A549 (cell line): ENCODE results near the gene GPR61. TPM values are rescaled to one million over a fixed set of nuclear protein-coding genes. Genes with fewer than 3 reads are reported as not detected.

Experiments used
- ATAC-seq, 2 experiments: fragments of 200-7000 bp in 1 of 2; fragments of >200 bp in 1 of 2; cut with Nextera tagmentation in 1 of 2; cut with Tn5 transposase in 1 of 2; 3 replicates each; pipeline versions ENCODE4 v1.8.0 to v1.9.1; 2018 to 2020; ENCODE audit warnings: mild to moderate bottlenecking in 1 of 2, moderate library complexity in 1 of 2
- CTCF ChIA-PET: fragments of 300-600 bp; sonication (Branson Sonifier 250); formaldehyde crosslinking; extraction: SDS; loops from one replicate; lab custom pipeline; 2021; ENCODE audit warnings: antibody characterized with exemption, inconsistent platforms; lab: Yijun Ruan, JAX
- POLR2A ChIA-PET: fragments of 350-600 bp; formaldehyde crosslinking; extraction: SDS; loops from one replicate; lab custom pipeline; 2021; ENCODE audit warnings: antibody characterized with exemption, inconsistent platforms; lab: Yijun Ruan, JAX
- DNase-seq, 2 experiments: peaks; one replicate each; pipeline versions ENCODE4 v3.0.0 to v3.0.0-alpha.2; 2011 to 2016; ENCODE audit warnings: low read depth in 1 of 2, low spot score in 1 of 2
- FAIRE-seq: peaks from 2 replicates; lab custom pipeline; 2011; peaks lifted over from hg19 to GRCh38; lab: Jason Lieb, UNC
- H3K27ac ChIP-seq, 2 experiments: fragments of >200 bp; sonication (Bioruptor Twin); formaldehyde crosslinking; 3 replicates each; pipeline ENCODE4 v1.5.1; 2016 to 2017
- H3K4me1 ChIP-seq: fragments of >200 bp; sonication (Bioruptor Twin); formaldehyde crosslinking; 3 replicates; pipeline ENCODE4 v1.6.1; 2016
- H3K4me2 ChIP-seq: fragments of >200 bp; sonication (Bioruptor Twin); formaldehyde crosslinking; 3 replicates; pipeline ENCODE4 v1.6.1; 2016
- H3K4me3 ChIP-seq: fragments of >200 bp; sonication (Bioruptor Twin); formaldehyde crosslinking; 3 replicates; pipeline ENCODE4 v1.5.1; 2016
- H3K9me3 ChIP-seq: fragments of >200 bp; sonication (Bioruptor Twin); formaldehyde crosslinking; 3 replicates; pipeline ENCODE4 v1.6.1; 2016
- ATOH8 ChIP-seq: fragments of 250-450 bp; sonication (Bioruptor Pico); IDR thresholded peaks from 2 replicates; pipeline ENCODE4 v1.5.0; 2020; ENCODE audit warnings: low read depth, mild to moderate bottlenecking, moderate library complexity
- CEBPB ChIP-seq, 2 experiments: fragments of >200 bp in 1 of 2; sonication (Bioruptor Twin) in 1 of 2; formaldehyde crosslinking in 1 of 2; IDR thresholded peaks; 2 replicates each; pipeline ENCODE4 v1.6.1; 2012 to 2016
- E2F6 ChIP-seq: IDR thresholded peaks from 2 replicates; pipeline ENCODE4 v1.6.1; 2012; ENCODE audit warnings: low read depth, borderline replicate concordance
- FOSB ChIP-seq: fragments of 250-450 bp; sonication (Bioruptor Pico); IDR thresholded peaks from 2 replicates; pipeline ENCODE4 v1.5.0; 2020; ENCODE audit warnings: mild to moderate bottlenecking, moderate library complexity
- HES2 ChIP-seq: fragments of >200 bp; sonication (Bioruptor Twin); formaldehyde crosslinking; IDR thresholded peaks from 2 replicates; pipeline ENCODE4 v1.6.1; 2016
- HOXB13 ChIP-seq: fragments of 250-450 bp; sonication (Bioruptor Pico); IDR thresholded peaks from 2 replicates; pipeline ENCODE4 v1.5.0; 2020; ENCODE audit warnings: low read depth, mild to moderate bottlenecking, moderate library complexity
- MAFK ChIP-seq: fragments of 450-650 bp; IDR thresholded peaks from 2 replicates; pipeline ENCODE4 v1.6.1; 2014; ENCODE audit not compliant: partially characterized antibody
- MAX ChIP-seq: IDR thresholded peaks from 2 replicates; pipeline ENCODE4 v1.6.1; 2012
- NPAS2 ChIP-seq: fragments of 250-450 bp; sonication (Bioruptor Pico); IDR thresholded peaks from 2 replicates; pipeline ENCODE4 v1.8.0; 2022; ENCODE audit warnings: mild to moderate bottlenecking, moderate library complexity, borderline replicate concordance
- REST ChIP-seq: fragments of 200-600 bp; sonication (generic); IDR thresholded peaks from 2 replicates; pipeline ENCODE4 v1.6.1; 2016; ENCODE audit warnings: antibody characterized with exemption, mild to moderate bottlenecking, moderate library complexity
- SMC3 ChIP-seq: fragments of >200 bp; sonication (Bioruptor Twin); formaldehyde crosslinking; IDR thresholded peaks from 3 replicates; pipeline ENCODE4 v1.6.1; 2018; ENCODE audit warnings: inconsistent platforms
- SREBF2 ChIP-seq: fragments of 450-650 bp; IDR thresholded peaks from 2 replicates; pipeline ENCODE4 v1.6.1; 2014; ENCODE audit warnings: mild to moderate bottlenecking, moderate library complexity
- ZSCAN20 ChIP-seq: fragments of 250-450 bp; sonication (Bioruptor Pico); IDR thresholded peaks from 2 replicates; pipeline ENCODE4 v1.8.0; 2022; ENCODE audit warnings: mild to moderate bottlenecking, moderate library complexity
- WGBS: methylation state at CpG from one replicate; pipeline ENCODE4 v1.1.6; 2017; ENCODE audit errors: missing lambda C conversion rate; 5-methylcytosine and 5-hydroxymethylcytosine counted together
- polyA plus RNA-seq, 4 experiments: library from polyadenylated mRNA; depleted of rRNA in 3 of 4; stranded (reverse); fragments of >200 nt; fragmentation: RNase III in 1 of 4; extraction: RNeasy Plus Mini Kit Qiagen cat#74134 plus additional on column Dnase treatment in 1 of 4; gene quantifications; 2 replicates in 3 of 4; 3 replicates in 1 of 4; pipeline ENCODE4 v1.2.3, GENCODE V29; 2011 to 2017

The GPR61 gene
- polyA plus RNA-seq, 2 of the 4 experiments (the other 2 are of a cell fraction) = 0.14 TPM; not detected in 1

GRCh38 chr1:109543283-109543987 lies 3.8 kb downstream of the GPR61 start:
- ChIA-PET CTCF (interaction anchor here (0.9 to 13.0 kb wide), 7 partner anchors 11 to 441 kb away, joined by 3 to 149 read pairs (median 8); partner anchors contain the start of gene AHCYL1), POLR2A (no interaction called here)
- FAIRE-seq (no peak), DNase-seq (no peak), ATAC-seq (no peak)
- no peak overlapping the region for H3K27ac ChIP-seq
- WGBS = 67% methylated on average over 18 of the region's 24 CpGs
- peaks cover 12% of the 10 kb centered on the region for H3K4me1 ChIP-seq
- TF ChIP-seq SREBF2 (no peak), MAX (no peak), REST (no peak)
- H3K9me3 ChIP-seq = no peaks in the 10 kb centered on the region
- H3K4me2 ChIP-seq = no peak overlapping the region
- no peak overlapping the region for H3K4me3 ChIP-seq

- peaks cover 12% of the 10 kb centered on the region for H3K4me1 ChIP-seq
- ChIA-PET CTCF (interaction anchor here (1.1 to 13.0 kb wide), 8 partner anchors 11 to 440 kb away, joined by 3 to 149 read pairs (median 8); partner anchors contain the start of gene AHCYL1), POLR2A (no interaction called here)
- no peak for FAIRE-seq
- no peak overlapping the region for H3K4me3 ChIP-seq
- H3K4me2 ChIP-seq = no peak overlapping the region
- no peak overlapping the region for H3K27ac ChIP-seq
- no peak for TF ChIP-seq REST
- TF ChIP-seq HES2 = no peak
- no peak for TF ChIP-seq FOSB (CRISPR knock-in tag)
- TF ChIP-seq ATOH8 (CRISPR knock-in tag) = no peak
- TF ChIP-seq NPAS2 (CRISPR knock-in tag) = no peak
- TF ChIP-seq CEBPB (IDR thresholded peaks at IDR 0.05) = no peak
- TF ChIP-seq E2F6 = no peak
- no peak for TF ChIP-seq MAFK
- no peak for TF ChIP-seq HOXB13
- no peak for TF ChIP-seq SMC3
- no peak for TF ChIP-seq SREBF2
- TF ChIP-seq ZSCAN20 (CRISPR knock-in tag) = no peak
- no peaks in the 10 kb centered on the region for H3K9me3 ChIP-seq
- no peak for ATAC-seq
- no peak for DNase-seq
- 71% methylated on average over 11 of the region's 14 CpGs for WGBS
Measured at GRCh38 chr1:109543988-109544735, 4.5 kb downstream of the GPR61 start.
